Right lobe of liver (tissue), 6 donors: ENCODE measurements around the gene TRAK2. TPM values are rescaled to one million over a fixed set of nuclear protein-coding genes. Genes with fewer than 3 reads are reported as not detected.

Experiments used
- ATAC-seq, 4 donors: fragments of 200-7000 bp; cut with Tn5 transposase; one replicate each; pipeline ENCODE4 v1.9.1; 2020; ENCODE audit warnings: mild to moderate bottlenecking in 4 of 4, moderate library complexity in 4 of 4
- DNase-seq, 3 donors: peaks; one replicate each; pipeline ENCODE4 v3.0.0-alpha.2; 2020
- H3K27ac ChIP-seq, 3 donors: fragments of 200-600 bp; one replicate each; pipeline ENCODE4 v1.8.0; 2022
- H3K27me3 ChIP-seq, 2 donors: fragments of 200-600 bp; one replicate each; pipeline ENCODE4 v1.8.0; 2022
- H3K36me3 ChIP-seq, 4 donors: fragments of 200-600 bp; sonication (generic) in 1 of 4; one replicate each; pipeline versions ENCODE4 v1.5.1 to v1.8.0; 2017 to 2022; ENCODE audit warnings: control low read depth in 1 of 4
- H3K4me1 ChIP-seq, 4 donors: fragments of 200-600 bp; sonication (generic) in 1 of 4; one replicate each; pipeline versions ENCODE4 v1.5.1 to v1.8.0; 2017 to 2022; ENCODE audit warnings: control low read depth in 1 of 4
- H3K4me3 ChIP-seq, 3 donors: fragments of 200-600 bp; one replicate each; pipeline ENCODE4 v1.8.0; 2022
- H3K9me3 ChIP-seq, 4 donors: fragments of 200-600 bp; sonication (generic) in 1 of 4; one replicate each; pipeline versions ENCODE4 v1.5.1 to v1.8.0; 2017 to 2022; ENCODE audit warnings: control low read depth in 1 of 4
- CTCF ChIP-seq, 4 donors: fragments of 200-600 bp in 3 of 4; fragments of 450-650 bp in 1 of 4; IDR thresholded peaks; one replicate each; pipeline versions ENCODE4 v1.5.1 to v1.8.0; 2016 to 2022; ENCODE audit warnings: antibody characterized with exemption in 4 of 4, mild to moderate bottlenecking in 2 of 4
- POLR2A ChIP-seq: fragments of 450-650 bp; IDR thresholded peaks from one replicate; pipeline ENCODE4 v1.6.1; 2017; ENCODE audit warnings: antibody characterized with exemption, mild to moderate bottlenecking
- WGBS: methylation state at CpG from one replicate; pipeline ENCODE4 v1.1.6; 2018; ENCODE audit warnings: low coverage, low lambda C conversion rate; ENCODE audit not compliant: insufficient coverage; ENCODE audit errors: missing lambda C conversion rate; 5-methylcytosine and 5-hydroxymethylcytosine counted together
- intact Hi-C, 2 donors: fragments of 100-400 bp; cut with DNase I; formaldehyde crosslinking; loops; one replicate each; pipeline versions ENCODE4 v1.11.2 to v1.14.1; 2022
- total RNA-seq, 6 experiments: library from RNA; depleted of rRNA in 2 of 6; stranded (reverse); fragments of >200 nt in 2 of 6; fragmentation: NEBNext Ultra II Directional in 3 of 6; extraction: Animal tissue kit (Norgen Biotek cat#: 25700) in 3 of 6; gene quantifications; one replicate each; pipeline versions ENCODE4 v1.1.0 to v1.2.4, GENCODE V29; 2016 to 2023
- donor health status: DM: no; HTN: yes; CAD: no.
- donor health status: DM: no; HTN: no; CAD: no.
- donor health status: DM: no; HTN: no; CAD: no.
- donor health status: DM: no; HTN: yes; CAD: no.
- donor health status: DM: no; HTN: yes; CAD: no.

TRAK2 gene
- total RNA-seq, 6 experiments from 2014 or later, result 13.3 to 18.4 (median 14.2) TPM

- intact Hi-C loops, result loop anchor here (5.0 to 10.0 kb wide), 2 partner anchors 108 to 125 kb away; no protein-coding TSS in a partner anchor
Observed at GRCh38 chr2:201362396-201362795, 88.9 kb downstream of the TRAK2 start.

GRCh38 chr2:201361078-201361733 lies 90.1 kb downstream of the TRAK2 start:
- ATAC-seq, result no peak

More at GRCh38 chr2:201362396-201362795, 88.9 kb downstream of the TRAK2 start:
- 100% methylated on average over 2 of the region's 2 CpGs for WGBS
- H3K4me1 ChIP-seq, result no peaks in the 10 kb centered on the region
- ATAC-seq, result no peak
- no peaks in the 10 kb centered on the region for H3K9me3 ChIP-seq
- H3K27ac ChIP-seq, result no peak overlapping the region
- TF ChIP-seq CTCF (IDR thresholded peaks at IDR 0.05), result no peak
- TF ChIP-seq POLR2A, result no peak
- H3K4me3 ChIP-seq, result no peak overlapping the region
- no peak for DNase-seq
- H3K36me3 ChIP-seq, result no peaks in the 10 kb centered on the region
- no peaks in the 10 kb centered on the region for H3K27me3 ChIP-seq

GRCh38 chr2:201360256-201360655 lies 91.0 kb downstream of the TRAK2 start:
- H3K4me3 ChIP-seq, result no peak overlapping the region
- intact Hi-C loops, result loop anchor here (5.0 to 10.0 kb wide), 2 partner anchors 105 to 123 kb away; no protein-coding TSS in a partner anchor
- H3K36me3 ChIP-seq, result no peaks in the 10 kb centered on the region
- H3K4me1 ChIP-seq, result no peaks in the 10 kb centered on the region
- H3K27ac ChIP-seq, result no peak overlapping the region
- H3K27me3 ChIP-seq, result no peaks in the 10 kb centered on the region
- 79% methylated on average over 4 of the region's 4 CpGs for WGBS
- DNase-seq (no peak), ATAC-seq (no peak)
- TF ChIP-seq CTCF (IDR thresholded peaks at IDR 0.05), result no peak
- TF ChIP-seq POLR2A, result no peak
- no peaks in the 10 kb centered on the region for H3K9me3 ChIP-seq

More at GRCh38 chr2:201361078-201361733, 90.1 kb downstream of the TRAK2 start:
- intact Hi-C loops, result loop anchor here (5.0 to 10.0 kb wide), 2 partner anchors 106 to 124 kb away; no protein-coding TSS in a partner anchor
- WGBS, result 85% methylated on average over 2 of the region's 2 CpGs
- TF ChIP-seq POLR2A, result no peak
- TF ChIP-seq CTCF (IDR thresholded peaks at IDR 0.05), result no peak
- no peaks in the 10 kb centered on the region for H3K36me3 ChIP-seq
- no peaks in the 10 kb centered on the region for H3K4me1 ChIP-seq
- no peaks in the 10 kb centered on the region for H3K9me3 ChIP-seq
- no peak overlapping the region for H3K4me3 ChIP-seq
- H3K27me3 ChIP-seq, result no peaks in the 10 kb centered on the region
- no peak overlapping the region for H3K27ac ChIP-seq
- no peak for DNase-seq

GRCh38 chr2:201358684-201359083 lies 92.6 kb downstream of the TRAK2 start:
- WGBS, result 61% methylated on average over 4 of the region's 7 CpGs
- no peaks in the 10 kb centered on the region for H3K4me1 ChIP-seq
- intact Hi-C loops, result no loop called here
- ATAC-seq, result peak in 1 of 4 donors; percentile 34
- DNase-seq, result no peak
- TF ChIP-seq POLR2A, result no peak
- no peak for TF ChIP-seq CTCF (IDR thresholded peaks at IDR 0.05)
- H3K36me3 ChIP-seq, result no peaks in the 10 kb centered on the region
- no peaks in the 10 kb centered on the region for H3K9me3 ChIP-seq
- H3K27ac ChIP-seq, result no peak overlapping the region
- H3K27me3 ChIP-seq, result no peaks in the 10 kb centered on the region
- no peak overlapping the region for H3K4me3 ChIP-seq
